ENCODE data around the gene CIRBP. TPM values are rescaled to one million over a fixed set of nuclear protein-coding genes. Genes with fewer than 3 reads are reported as not detected.

Gene CIRBP
- total RNA-seq, 1 experiment from 2014 or later: 287 TPM

- H3K4me1 ChIP-seq (ENCODE audit: insufficient read depth, low read length, poor library complexity, severe bottlenecking): peaks cover 7% of the 10 kb centered on the region
- no peak overlapping the region for H3K27ac ChIP-seq (ENCODE audit: low read depth, low read length, poor library complexity, severe bottlenecking)
- no peak for DNase-seq (ENCODE audit: low spot score)
- H3K27me3 ChIP-seq (replicated peaks; ENCODE audit: insufficient read depth, low read depth, low read length, poor library complexity): peaks cover 28% of the 10 kb centered on the region
- intact Hi-C loops (cut with micrococcal nuclease; ENCODE audit: unreplicated experiment): no loop called here
- POLR2A ChIA-PET (ENCODE audit: low non-redundant PET): no interaction called here
- H3K36me3 ChIP-seq (ENCODE audit: insufficient read depth, low read length, poor library complexity, severe bottlenecking): peaks cover 9% of the 10 kb centered on the region
- no peak for TF ChIP-seq EZH2 (IDR thresholded peaks at IDR 0.05; ENCODE audit: borderline replicate concordance, low read depth, low read length, poor library complexity, severe bottlenecking)
- TF ChIP-seq, protein P1, sequence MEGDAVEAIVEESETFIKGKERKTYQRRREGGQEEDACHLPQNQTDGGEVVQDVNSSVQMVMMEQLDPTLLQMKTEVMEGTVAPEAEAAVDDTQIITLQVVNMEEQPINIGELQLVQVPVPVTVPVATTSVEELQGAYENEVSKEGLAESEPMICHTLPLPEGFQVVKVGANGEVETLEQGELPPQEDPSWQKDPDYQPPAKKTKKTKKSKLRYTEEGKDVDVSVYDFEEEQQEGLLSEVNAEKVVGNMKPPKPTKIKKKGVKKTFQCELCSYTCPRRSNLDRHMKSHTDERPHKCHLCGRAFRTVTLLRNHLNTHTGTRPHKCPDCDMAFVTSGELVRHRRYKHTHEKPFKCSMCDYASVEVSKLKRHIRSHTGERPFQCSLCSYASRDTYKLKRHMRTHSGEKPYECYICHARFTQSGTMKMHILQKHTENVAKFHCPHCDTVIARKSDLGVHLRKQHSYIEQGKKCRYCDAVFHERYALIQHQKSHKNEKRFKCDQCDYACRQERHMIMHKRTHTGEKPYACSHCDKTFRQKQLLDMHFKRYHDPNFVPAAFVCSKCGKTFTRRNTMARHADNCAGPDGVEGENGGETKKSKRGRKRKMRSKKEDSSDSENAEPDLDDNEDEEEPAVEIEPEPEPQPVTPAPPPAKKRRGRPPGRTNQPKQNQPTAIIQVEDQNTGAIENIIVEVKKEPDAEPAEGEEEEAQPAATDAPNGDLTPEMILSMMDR (conservative IDR thresholded peaks at IDR 0.05; ENCODE audit: low read depth, low read length): no peak
- H3K9me3 ChIP-seq (ENCODE audit: low read depth, low read length, poor library complexity, severe bottlenecking): no peaks in the 10 kb centered on the region
- CTCF ChIA-PET: interaction anchor here (0.7 kb wide), 1 partner anchor 38 kb away, joined by 4 read pairs; no protein-coding TSS in a partner anchor
- H3K4me3 ChIP-seq (ENCODE audit: low read depth, low read length, poor library complexity, severe bottlenecking): no peak overlapping the region
- BruUV-seq (replicated peaks): no TSS peak
These were observed 13.6 kb downstream of the CIRBP start for GRCh38 chr19:1282588-1283206.

GRCh38 chr19:1283207-1283916 lies 14.2 kb downstream of the CIRBP start:
- H3K4me1 ChIP-seq (ENCODE audit: insufficient read depth, low read length, poor library complexity, severe bottlenecking): peaks cover 7% of the 10 kb centered on the region
- TF ChIP-seq, protein P1 (conservative IDR thresholded peaks at IDR 0.05; ENCODE audit: low read depth, low read length): no peak
- no peak for TF ChIP-seq EZH2 (IDR thresholded peaks at IDR 0.05; ENCODE audit: borderline replicate concordance, low read depth, low read length, poor library complexity, severe bottlenecking)
- H3K9me3 ChIP-seq (ENCODE audit: low read depth, low read length, poor library complexity, severe bottlenecking): no peaks in the 10 kb centered on the region
- no peak for DNase-seq (ENCODE audit: low spot score)
- H3K36me3 ChIP-seq (ENCODE audit: insufficient read depth, low read length, poor library complexity, severe bottlenecking): peaks cover 9% of the 10 kb centered on the region
- intact Hi-C loops (cut with micrococcal nuclease; ENCODE audit: unreplicated experiment): no loop called here
- ChIA-PET POLR2A (ENCODE audit: low non-redundant PET) (no interaction called here), CTCF (interaction anchor here (0.7 kb wide), 1 partner anchor 39 kb away, joined by 4 read pairs; no protein-coding TSS in a partner anchor)
- peaks cover 33% of the 10 kb centered on the region for H3K27me3 ChIP-seq (replicated peaks; ENCODE audit: insufficient read depth, low read depth, low read length, poor library complexity)
- BruUV-seq (replicated peaks): no TSS peak
- H3K27ac ChIP-seq (ENCODE audit: low read depth, low read length, poor library complexity, severe bottlenecking): no peak overlapping the region
- no peak overlapping the region for H3K4me3 ChIP-seq (ENCODE audit: low read depth, low read length, poor library complexity, severe bottlenecking)

DNA sequence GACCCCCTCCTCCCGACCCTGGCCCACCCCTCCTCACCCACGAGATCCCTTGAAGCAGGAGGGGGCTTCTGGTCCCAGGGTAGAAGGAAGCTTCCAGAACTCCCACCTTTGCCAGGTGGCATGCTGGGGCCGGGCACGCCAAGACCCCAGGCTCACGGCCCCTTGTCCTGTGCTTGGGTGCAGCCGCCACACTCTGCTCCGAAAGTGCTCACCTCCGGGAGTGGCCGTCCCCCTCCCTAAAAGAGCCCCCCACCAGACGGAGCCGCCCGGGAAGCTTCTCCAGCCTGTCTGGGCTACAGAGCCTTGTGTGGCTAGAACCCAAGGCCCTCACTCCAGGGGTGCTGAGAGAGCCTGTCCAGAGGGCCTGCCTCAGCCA lies 14.8 kb downstream of the CIRBP start:
- TF ChIP-seq EZH2 (IDR thresholded peaks at IDR 0.05; ENCODE audit: borderline replicate concordance, low read depth, low read length, poor library complexity, severe bottlenecking): no peak
- Histone ChIP-seq H3K27ac (ENCODE audit: low read depth, low read length, poor library complexity, severe bottlenecking) (no peak overlapping the region), H3K36me3 (ENCODE audit: insufficient read depth, low read length, poor library complexity, severe bottlenecking) (peaks cover 7% of the 10 kb centered on the region), H3K4me3 (ENCODE audit: low read depth, low read length, poor library complexity, severe bottlenecking) (no peak overlapping the region), H3K4me1 (ENCODE audit: insufficient read depth, low read length, poor library complexity, severe bottlenecking) (peaks cover 7% of the 10 kb centered on the region), H3K9me3 (ENCODE audit: low read depth, low read length, poor library complexity, severe bottlenecking) (no peaks in the 10 kb centered on the region), H3K27me3 (replicated peaks; ENCODE audit: insufficient read depth, low read depth, low read length, poor library complexity) (peaks cover 33% of the 10 kb centered on the region)
- ChIA-PET CTCF (no interaction called here), POLR2A (ENCODE audit: low non-redundant PET) (no interaction called here)
- DNase-seq (ENCODE audit: low spot score): no peak
- intact Hi-C loops (cut with micrococcal nuclease; ENCODE audit: unreplicated experiment): no loop called here
- BruUV-seq (replicated peaks): no TSS peak

All from A673 (cell line).